GM18858 (cell line): Measurements from ENCODE around the gene PKNOX2.

Source experiments
- ATAC-seq: cut with Tn5 transposase; IDR thresholded peaks from one replicate; pipeline ENCODE4 v1.9.1; 2021; ENCODE audit not compliant: unreplicated experiment

PKNOX2 gene

DNA sequence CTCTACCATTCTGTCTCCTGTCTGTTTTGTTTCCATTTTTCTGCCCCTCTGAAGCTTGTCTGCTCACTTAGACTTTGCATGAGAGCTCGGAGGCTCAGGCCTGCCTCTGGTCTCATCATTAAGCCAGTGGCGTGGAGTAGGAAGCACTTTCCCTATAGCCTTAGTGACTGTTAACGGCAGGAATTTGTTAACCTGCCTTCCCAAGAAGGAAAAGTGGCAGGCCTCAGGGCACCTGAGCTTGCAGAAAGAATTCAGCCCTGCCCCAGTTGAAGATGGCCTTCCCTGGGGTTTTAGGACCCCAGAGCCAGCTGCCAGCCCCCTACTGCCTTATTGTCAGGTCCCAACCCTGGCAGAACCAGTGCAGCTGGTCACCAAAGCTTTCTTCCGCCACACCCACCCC lies 93.2 kb downstream of the PKNOX2 start:
- ATAC-seq, result no peak

DNA sequence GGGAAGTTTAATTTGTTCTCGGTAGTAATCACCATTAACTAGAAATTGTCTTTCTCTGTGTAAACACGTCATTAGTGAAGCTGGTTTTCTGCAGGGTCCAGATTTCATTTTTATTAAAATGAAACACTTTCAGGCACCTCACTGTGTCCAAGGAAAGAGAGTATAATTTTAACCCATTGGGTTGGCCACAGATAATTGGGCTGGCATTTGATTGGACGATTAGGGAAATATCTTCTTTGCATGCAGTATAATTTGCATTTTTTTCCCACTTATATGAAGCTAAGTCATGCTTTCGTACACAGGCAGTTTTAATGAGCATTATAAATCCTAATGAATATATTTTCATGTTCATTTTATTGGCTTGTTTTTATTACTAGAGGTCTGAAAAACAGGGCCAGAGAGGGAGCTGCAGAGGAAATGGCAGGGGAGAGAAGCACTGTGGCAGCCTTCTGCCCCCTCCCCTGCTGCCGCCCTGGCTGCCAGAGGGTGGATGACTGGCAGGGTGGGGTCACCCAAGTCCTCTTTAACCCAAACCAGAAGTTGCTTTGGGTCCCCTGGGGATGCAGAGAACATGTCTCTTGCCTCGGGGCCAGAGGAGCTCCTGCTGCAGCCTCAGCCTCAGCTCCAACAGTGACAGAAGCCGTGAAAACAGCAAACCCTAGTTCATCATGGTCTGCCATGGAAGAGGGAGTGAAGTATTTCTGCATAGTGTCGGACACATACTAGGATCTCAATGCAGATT lies 93.9 kb downstream of the PKNOX2 start:
- ATAC-seq, result no peak

DNA sequence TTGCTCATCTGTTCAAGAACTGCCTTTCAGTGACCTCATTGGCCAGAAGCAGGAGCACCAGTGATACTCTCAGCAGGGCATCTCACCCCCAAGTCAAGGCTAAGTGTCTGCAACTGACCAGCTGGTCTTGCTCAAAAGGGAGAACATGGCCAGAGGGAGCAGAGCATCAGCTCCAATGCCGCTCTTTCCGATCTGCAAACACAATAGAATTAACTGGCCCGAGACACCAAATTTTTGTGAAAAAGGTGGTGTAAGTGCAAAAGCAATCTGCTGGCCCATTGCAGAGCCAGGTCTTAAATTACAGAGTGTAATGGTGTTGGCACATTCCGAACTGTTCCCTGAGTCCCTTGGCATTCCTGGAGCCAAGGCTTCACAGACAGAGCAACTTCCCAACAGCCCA lies 97.0 kb downstream of the PKNOX2 start:
- ATAC-seq, result no peak

DNA sequence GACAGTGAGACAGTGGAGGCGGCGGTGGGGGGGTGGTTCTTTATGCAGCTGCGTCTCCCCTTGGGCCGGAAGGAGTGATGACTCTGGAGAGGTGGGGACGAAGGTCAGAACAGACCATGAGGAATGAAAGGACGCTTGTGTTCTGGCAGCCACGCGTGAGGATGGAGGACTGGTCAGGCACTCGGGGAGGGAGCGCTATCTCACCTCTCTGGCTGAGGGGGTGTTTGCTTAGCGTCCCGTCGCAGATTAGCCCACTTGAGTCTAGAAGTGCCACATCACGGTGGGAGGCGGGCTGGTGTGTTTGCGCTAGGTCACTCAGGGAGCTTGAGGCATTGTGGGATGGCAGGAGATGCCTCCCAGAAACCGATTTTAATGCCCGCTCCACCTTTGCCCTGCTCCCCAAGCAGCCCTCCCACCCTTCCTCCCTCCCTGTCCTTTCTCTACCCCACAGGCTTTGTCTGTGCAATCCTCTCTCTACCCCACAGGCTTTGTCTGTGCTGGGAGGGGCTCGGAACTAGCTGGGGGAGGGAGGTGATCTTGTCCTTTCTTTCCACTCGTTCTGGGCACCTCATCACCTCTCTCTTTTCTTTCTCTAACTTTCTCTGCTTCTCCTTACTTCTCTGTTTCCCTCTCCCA lies 97.8 kb downstream of the PKNOX2 start:
- ATAC-seq, result no peak

DNA sequence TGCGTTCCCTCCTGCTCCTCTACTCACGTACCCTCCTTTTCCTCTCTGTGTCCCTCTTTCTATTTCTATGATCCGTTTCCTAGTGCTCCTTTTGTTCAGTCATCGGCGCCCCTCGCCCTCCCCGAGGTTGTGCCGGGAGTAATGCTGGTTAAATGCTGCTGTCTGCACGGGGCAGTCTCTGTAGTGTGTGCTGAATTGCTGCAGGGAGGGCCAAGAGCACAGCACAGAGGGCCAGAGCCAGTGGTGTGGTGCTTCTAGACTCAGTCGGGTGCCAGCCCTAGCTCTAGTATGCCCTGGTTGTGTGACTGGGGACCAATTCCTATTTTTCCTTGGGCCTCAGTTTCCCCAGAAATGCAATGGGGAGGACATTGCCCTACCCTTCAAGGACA lies 98.3 kb downstream of the PKNOX2 start:
- no peak for ATAC-seq

DNA sequence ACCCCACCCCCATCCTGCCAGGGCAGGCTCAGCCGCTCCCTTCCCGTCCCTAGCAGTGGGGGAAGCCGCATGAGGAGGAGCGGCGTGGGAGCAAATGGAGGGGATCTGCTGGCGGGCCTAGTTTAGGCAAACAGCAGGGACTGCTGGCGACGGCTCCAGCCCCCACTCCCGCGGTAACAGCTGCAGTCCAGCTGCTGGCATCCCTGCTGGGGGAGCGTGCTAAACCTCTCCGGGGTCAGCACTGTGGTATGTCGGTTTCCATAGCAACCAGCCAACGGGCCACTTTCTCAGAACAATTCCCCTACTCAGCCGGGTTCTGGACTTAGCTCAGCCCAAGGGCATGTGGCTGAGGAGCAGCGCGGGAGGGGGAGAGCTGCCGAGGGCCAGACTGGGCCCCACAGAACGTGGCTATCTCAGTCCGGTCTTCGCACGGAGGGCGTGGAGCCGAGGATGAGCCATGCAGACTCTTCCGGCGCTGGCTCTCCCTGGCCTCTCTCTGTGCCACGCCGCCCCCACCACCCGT lies 98.8 kb downstream of the PKNOX2 start:
- ATAC-seq, result no peak

DNA sequence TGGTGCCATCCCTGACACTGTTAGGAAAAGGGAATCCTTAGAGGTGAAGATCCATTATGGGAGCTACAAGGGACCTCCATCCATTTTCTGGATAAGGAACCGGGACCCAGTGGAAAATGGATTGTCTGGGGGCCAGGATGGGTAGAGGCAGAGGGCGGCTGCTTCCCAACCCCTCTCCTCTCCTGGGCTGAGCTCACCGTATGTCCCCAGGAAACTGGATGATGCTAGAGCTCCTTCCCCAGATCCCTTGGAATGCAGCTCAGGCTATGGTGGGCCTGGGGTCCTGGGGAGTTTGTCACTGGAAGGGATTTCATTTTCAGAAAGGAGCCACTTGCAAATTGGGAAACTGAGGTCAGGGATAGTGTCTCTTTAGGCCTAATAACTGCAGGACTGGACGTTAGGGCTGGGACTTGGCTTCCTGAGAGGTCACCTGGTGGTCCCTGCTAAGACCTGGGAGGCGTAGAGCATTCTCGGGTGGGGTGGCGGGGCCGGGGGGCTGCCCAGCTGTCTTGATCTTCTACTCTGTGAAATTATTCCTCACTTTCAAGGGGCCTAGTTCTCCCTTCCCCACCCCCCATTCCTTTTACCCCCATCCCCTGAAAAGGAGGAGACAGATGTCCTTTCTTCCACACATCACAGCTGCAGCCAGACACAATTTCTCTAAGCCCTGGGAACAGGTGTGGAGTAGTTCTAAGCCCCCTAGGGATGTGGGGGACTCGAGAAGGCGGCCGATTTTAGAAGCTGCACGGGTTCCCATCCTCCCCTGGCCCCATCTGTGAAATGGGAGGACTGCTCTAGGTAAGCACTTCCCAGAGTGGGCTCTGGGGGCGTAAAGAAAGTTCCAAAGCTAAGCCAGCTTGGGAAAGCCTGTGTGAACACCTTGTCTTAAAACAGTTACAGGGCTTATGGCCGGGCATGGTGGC lies 99.8 kb downstream of the PKNOX2 start:
- no peak for ATAC-seq

DNA sequence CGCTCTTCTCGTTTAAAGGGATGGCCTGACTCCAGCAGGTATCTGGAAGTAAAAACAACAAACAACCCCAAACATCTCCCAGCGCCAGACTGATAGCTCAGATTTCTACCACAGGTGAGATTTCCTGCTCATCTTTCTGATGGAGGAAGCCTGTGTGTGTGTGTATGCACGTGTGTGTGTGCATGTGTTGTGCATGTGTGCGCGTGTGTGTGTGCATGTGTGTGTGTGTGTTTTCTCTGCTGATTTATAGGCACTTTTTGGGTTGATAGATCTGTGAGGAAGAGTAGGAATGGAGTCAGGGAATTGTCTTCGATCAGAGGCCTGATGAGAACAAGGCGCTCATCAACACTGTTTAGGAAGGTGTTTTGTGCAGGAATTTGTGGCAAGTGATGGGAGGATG lies 103.0 kb downstream of the PKNOX2 start:
- ATAC-seq, result no peak

DNA sequence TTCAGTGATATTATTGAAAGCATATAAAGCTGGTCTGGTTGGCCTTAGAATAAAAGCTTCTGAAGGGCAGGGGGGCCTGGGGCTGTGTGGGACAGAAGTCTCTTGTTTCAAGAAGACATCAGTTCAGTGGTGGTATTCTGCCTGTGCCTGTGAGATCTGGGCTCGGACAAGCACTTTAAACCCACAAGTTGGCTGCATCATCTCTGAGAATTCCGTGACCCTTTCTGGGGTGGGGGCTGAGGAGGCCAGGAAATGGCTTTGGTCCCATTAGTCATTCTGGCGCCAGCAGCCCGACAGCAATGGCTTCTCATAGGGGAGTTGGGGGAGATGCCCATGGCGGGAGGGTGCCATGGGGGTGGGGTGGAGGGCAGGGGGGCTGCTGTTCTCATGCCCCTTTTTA lies 104.1 kb downstream of the PKNOX2 start:
- no peak for ATAC-seq

DNA sequence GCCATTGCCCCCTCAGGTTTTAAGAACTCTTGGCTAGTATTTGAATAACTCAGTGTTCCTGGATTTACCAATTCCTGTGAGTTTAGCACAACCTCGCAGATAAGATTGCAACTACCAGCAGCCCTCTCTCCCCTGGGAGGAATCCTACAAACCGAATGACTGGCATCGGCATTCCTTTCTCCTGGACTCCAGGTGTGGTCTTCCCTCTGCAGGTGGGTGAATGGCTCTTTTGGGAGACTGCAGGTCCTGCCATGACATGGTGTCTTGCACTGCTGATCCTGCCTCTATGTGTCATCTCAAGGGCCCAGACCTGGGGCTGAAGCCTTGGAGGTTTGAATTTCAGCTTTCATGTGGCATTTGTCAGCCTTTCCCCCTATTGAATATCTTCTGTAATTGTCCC lies 105.6 kb downstream of the PKNOX2 start:
- ATAC-seq, result no peak

DNA sequence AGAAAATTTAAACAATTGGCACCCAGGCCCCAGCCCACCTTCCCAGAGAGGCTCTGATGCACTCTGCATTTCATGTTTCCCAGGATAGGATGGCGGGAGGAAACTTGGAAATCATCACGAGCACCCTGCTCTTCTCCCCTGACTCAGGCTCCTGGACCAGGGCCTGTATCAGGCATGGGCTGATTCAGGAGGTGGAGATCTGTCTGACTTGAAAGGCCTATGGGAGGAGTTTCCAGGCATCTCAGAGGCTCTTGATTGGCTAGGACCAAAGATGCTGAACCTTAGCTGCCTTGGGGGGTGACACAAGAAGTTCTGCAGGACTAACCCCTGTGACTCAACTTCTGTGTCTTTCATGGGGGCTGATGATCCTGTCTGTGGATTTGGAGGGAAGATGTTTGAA lies 106.2 kb downstream of the PKNOX2 start:
- no peak for ATAC-seq

DNA sequence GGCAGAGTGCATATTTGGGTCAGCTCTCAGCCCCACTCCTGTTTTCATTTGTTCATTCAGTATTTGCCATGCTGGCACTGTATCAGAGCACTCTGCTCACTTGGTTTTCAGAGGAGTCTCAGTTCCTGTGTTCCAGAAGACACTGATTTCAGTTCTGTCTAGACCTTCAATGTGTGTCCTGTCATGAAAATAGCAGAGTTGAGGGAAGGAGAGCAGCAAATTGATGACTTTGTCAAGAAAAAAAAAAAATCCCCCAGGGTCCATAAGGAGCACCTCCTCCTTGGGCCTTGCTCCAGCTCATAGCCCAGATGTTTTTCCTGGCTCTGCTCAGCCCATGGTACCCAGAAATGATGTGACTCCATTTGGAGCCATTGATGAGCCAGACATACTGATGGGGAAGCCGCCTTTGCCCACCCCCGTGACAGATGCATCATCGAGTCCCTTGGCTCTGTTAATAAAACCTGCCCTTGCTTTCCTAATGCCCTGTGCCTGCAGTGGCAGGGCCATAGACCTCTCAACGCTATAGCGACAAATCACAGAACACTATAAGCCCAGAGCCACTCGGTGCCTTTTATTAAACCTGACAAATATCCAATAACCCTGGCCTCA lies 107.0 kb downstream of the PKNOX2 start:
- no peak for ATAC-seq

DNA sequence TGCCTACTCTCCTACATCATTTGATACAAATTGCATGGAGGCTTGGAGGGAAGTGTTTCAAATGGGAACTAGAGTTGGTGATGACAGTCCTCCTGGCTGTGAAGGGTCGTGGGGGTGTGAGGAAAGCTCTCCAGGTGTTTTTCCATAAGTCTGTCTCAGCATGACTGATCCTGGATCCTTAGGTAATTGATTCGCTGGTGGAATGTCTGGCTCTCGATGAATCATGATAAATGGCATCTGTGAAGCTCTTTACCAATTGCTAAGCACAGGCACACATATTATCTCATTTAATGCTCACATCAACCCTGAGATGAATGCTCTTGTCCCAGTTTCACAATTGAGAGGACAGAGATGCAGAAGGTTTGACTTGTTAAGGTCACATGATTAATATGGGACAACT lies 107.5 kb downstream of the PKNOX2 start:
- no peak for ATAC-seq

DNA sequence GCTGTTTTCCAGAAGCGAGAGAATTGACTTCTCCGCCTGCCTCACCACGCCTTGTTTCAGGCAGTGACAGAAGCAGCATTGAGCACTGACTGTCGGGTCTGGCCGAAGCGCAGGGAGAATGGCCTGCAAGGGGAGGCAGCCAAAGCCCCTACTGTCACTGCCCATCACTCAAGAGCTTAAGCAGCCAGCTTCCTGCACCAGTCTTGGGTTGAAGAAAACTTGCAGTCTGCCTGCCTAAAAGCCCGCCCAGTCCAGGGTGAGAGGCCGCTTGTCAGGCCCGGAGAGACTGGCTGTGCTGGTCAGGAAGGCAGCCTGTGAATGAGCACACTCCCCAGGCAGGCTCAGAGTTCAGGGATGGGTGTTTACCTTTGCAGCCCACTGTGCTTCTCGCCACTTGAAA lies 108.3 kb downstream of the PKNOX2 start:
- ATAC-seq, result no peak

DNA sequence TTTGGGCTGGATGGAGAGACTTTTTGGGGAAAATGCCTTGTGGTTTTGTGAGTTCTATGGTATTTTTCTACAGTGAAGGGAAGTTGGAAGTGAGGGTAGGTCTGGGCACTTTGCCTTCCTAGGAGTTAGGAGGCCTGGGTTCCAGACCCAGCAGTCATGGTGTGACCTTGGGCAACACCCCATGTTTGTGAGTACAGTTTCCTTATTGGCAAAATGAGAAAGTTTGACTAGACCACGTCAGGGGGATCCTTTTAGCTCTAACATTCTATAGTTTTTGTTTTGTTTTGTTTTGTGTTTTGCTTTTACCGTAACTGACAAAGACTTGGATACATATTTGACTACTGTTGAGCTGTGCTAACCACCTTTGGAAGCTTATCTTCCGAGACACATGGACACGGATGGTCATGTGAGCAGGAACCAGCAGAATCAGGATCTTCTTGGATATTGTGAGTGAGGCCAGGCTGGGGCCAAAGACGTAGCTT lies 109.0 kb downstream of the PKNOX2 start:
- no peak for ATAC-seq

DNA sequence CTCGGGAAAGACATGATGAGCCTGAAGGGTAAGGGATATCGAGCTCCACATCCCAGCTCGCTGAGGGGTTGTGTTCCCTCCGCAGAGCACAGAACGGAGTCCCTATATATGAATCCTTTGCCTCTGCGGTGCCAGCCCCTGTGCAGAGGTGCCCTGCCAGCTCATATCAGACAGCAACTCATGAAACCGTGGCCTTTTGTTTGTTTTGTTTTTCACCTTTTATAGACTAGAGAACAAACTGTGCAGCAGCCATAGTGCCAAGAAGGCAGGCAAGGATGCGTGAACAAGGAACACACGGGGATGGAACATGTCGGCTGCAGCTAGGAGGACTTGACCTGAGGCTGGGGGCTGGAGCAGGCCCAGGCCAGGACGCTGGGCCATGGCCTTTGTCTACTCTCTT lies 109.8 kb downstream of the PKNOX2 start:
- ATAC-seq, result no peak

DNA sequence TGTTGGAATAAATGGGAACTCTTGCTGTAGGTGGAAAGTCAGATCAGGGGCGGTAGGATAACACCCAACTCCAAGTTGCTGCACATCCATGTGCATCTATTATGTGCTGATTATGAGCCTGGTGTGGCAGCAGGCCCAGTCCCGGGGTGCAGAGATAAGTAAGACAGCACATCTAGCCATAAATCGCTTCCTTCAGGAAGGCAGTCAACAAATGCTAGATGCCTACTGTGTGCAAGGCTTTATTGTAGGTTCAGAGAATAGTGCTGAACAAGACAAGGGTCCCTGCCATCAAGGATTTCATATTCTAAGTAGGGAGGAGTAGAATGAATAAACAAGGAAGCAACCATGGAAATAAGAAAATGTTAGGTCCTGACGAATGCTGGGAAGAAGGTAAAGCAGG lies 110.2 kb downstream of the PKNOX2 start:
- ATAC-seq, result no peak

DNA sequence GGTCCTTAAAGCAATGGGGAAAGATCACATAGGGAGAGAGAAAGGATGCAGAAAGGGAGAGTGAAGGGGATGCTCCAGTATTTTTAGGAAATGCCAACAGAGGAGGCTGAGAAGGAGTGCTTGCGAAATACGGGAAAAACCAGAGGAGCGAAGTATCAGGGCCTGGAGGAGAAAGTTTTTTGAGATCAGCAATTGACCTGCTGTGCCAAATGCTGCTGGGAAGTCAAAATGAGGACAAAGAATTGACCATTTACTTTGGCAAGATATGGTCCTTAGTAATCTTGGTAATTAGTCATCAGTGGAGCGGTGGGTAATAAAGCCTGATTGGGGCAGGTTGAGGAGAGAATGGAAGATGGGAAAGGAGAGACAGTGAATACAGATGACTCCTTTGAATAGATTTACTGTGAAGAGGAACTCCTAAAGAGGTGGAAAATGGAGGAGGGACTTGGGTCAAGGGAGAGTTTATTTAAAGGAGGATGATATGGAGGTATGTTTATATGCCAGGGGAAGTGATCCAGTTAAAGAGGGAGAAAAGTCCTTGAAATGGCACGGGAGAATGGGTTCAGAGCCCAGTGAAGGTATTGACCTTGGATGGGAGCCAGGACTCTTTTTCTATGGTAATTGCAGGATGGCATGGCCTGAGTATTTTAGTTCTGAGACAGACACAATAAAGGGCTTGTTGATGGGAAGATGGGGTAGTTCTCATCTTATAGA lies 111.5 kb downstream of the PKNOX2 start:
- no peak for ATAC-seq

DNA sequence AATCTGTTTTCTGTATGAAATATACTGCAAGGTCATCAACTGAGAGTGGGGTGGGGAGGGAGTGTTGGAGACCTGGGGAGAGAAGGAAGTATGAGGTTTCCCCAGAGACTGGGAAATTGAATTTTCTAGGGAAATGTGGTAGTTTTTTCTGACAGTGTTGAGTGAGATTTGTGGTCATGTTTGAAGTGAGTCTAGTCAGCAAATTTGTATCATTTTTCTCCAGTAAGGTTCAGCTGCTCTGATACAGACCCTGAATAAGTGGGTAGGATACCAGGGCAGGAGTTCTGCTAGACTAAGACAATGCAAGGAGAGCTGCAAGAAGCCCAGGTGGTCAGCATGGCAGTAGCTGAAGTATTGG lies 112.0 kb downstream of the PKNOX2 start:
- no peak for ATAC-seq

DNA sequence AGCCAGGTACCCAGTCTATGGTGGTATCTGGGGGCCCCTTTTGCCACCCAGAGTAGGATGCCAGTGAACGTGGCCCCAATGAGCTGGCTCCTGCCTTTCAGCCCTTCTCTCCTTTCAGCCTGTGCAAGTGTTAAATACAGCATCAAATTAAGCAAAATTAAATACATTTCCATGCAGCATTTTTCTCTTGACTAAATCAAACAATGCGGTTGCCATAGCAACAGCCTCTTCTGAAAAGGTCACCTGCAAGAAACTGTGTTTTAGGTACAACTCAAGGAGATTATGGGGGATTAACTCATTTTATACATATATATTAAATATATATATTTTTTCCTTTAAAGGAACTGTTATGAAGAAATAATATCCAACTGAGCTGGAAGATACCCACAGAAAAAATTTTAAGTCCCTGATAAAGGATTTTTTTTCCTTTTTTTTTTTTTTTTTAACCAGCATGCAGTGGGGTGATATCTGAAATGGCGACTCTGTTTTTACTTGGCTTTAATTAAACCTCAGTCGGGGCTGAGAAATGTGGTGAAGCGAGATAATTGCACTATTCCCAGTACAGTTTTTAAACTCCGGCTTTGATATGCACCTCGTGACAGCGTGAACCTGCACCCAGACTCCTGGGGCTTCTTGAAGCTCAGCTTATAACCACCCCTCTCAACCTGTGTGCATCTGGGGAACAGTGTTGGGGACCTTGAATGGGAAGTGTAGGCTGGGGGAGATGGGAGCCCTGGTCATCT lies 115.3 kb downstream of the PKNOX2 start:
- no peak for ATAC-seq
